WTC11 (cell line): ENCODE data around the gene UNC50. TPM values are rescaled to one million over a fixed set of nuclear protein-coding genes. Genes with fewer than 3 reads are reported as not detected.

Experiments
- ATAC-seq: fragments of 200-7000 bp; cut with Tn5 transposase; 2 replicates; pipeline ENCODE4 v1.10.0; 2021; ENCODE audit warnings: mild to moderate bottlenecking, moderate library complexity
- CTCF ChIA-PET: fragments of 300-600 bp; sonication (Branson Sonifier 250); formaldehyde crosslinking; loops from one replicate; lab custom pipeline; 2021; ENCODE audit warnings: antibody characterized with exemption; lab: Charles Lee
- POLR2A ChIA-PET: fragments of 350-600 bp; sonication (Branson Sonifier 250); formaldehyde crosslinking; loops from one replicate; lab custom pipeline; 2021; ENCODE audit warnings: antibody characterized with exemption; lab: Charles Lee
- DNase-seq: peaks from one replicate; pipeline ENCODE4 v3.0.0; 2021; ENCODE audit warnings: low spot score
- H3K27ac Mint-ChIP-seq: 2 replicates; pipeline ENCODE4 v1.8.0; 2021; ENCODE audit warnings: mixed read lengths
- H3K27me3 Mint-ChIP-seq: 2 replicates; pipeline ENCODE4 v1.8.0; 2021; ENCODE audit warnings: low read depth, mild to moderate bottlenecking, moderate library complexity, mixed read lengths
- H3K36me3 Mint-ChIP-seq: 2 replicates; pipeline ENCODE4 v1.8.0; 2021; ENCODE audit warnings: mixed read lengths
- H3K4me1 Mint-ChIP-seq: 2 replicates; pipeline ENCODE4 v1.8.0; 2022; ENCODE audit warnings: mixed read lengths
- H3K4me3 Mint-ChIP-seq: 2 replicates; pipeline ENCODE4 v1.8.0; 2021; ENCODE audit warnings: mild to moderate bottlenecking, moderate library complexity, mixed read lengths
- H3K9me3 Mint-ChIP-seq: 2 replicates; pipeline ENCODE4 v1.8.0; 2021; ENCODE audit warnings: mixed read lengths
- ATF1 ChIP-seq: sonication (generic); formaldehyde crosslinking; IDR thresholded peaks from 2 replicates; pipeline ENCODE4 v1.8.1; 2023; ENCODE audit warnings: mild to moderate bottlenecking, moderate library complexity, missing genetic modification reagents
- CBFB ChIP-seq: sonication (generic); formaldehyde crosslinking; IDR thresholded peaks from 2 replicates; pipeline ENCODE4 v1.8.1; 2022; ENCODE audit warnings: mild to moderate bottlenecking, low read depth, missing genetic modification reagents
- CDX4 ChIP-seq: fragments of 250-450 bp; sonication (Bioruptor Pico); IDR thresholded peaks from 2 replicates; pipeline ENCODE4 v1.9.0; 2021; ENCODE audit warnings: moderate library complexity, mild to moderate bottlenecking, inconsistent platforms, borderline replicate concordance
- CREM ChIP-seq: sonication (generic); formaldehyde crosslinking; IDR thresholded peaks from 2 replicates; pipeline ENCODE4 v1.8.1; 2022; ENCODE audit warnings: mild to moderate bottlenecking, missing genetic modification reagents, moderate library complexity
- E2F1 ChIP-seq: sonication (generic); formaldehyde crosslinking; IDR thresholded peaks from 2 replicates; pipeline ENCODE4 v1.8.0; 2022; ENCODE audit warnings: mild to moderate bottlenecking, missing genetic modification reagents
- E2F4 ChIP-seq: sonication (generic); formaldehyde crosslinking; IDR thresholded peaks from 2 replicates; pipeline ENCODE4 v1.8.1; 2022; ENCODE audit warnings: low read depth, mild to moderate bottlenecking, moderate library complexity, missing genetic modification reagents, borderline replicate concordance
- EMX1 ChIP-seq: fragments of 250-450 bp; sonication (Bioruptor Pico); IDR thresholded peaks from 2 replicates; pipeline ENCODE4 v1.8.0; 2021; ENCODE audit warnings: mild to moderate bottlenecking
- ERG ChIP-seq: fragments of 250-450 bp; sonication (Bioruptor Pico); IDR thresholded peaks from 2 replicates; pipeline ENCODE4 v1.8.0; 2021; ENCODE audit warnings: mild to moderate bottlenecking
- FOXP4 ChIP-seq: sonication (generic); formaldehyde crosslinking; IDR thresholded peaks from 2 replicates; pipeline ENCODE4 v1.8.0; 2022; ENCODE audit warnings: mild to moderate bottlenecking, missing genetic modification reagents
- HMGXB4 ChIP-seq: sonication (generic); formaldehyde crosslinking; IDR thresholded peaks from 2 replicates; pipeline ENCODE4 v1.8.1; 2023; ENCODE audit warnings: mild to moderate bottlenecking, moderate library complexity, missing genetic modification reagents
- JUN ChIP-seq: sonication (generic); formaldehyde crosslinking; IDR thresholded peaks from 2 replicates; pipeline ENCODE4 v1.8.0; 2023; ENCODE audit warnings: mild to moderate bottlenecking, missing genetic modification reagents
- MXD4 ChIP-seq: fragments of 250-450 bp; sonication (Bioruptor Pico); IDR thresholded peaks from 2 replicates; pipeline ENCODE4 v1.8.0; 2021; ENCODE audit warnings: mild to moderate bottlenecking, moderate library complexity, borderline replicate concordance
- SOX15 ChIP-seq: fragments of 250-450 bp; sonication (Bioruptor Pico); IDR thresholded peaks from 2 replicates; pipeline ENCODE4 v1.9.0; 2021; ENCODE audit warnings: mild to moderate bottlenecking
- SP1 ChIP-seq: sonication (generic); formaldehyde crosslinking; conservative IDR thresholded peaks from 2 replicates; pipeline ENCODE4 v1.8.1; 2022; ENCODE audit warnings: missing genetic modification reagents
- STAT6 ChIP-seq: sonication (generic); formaldehyde crosslinking; conservative IDR thresholded peaks from 2 replicates; pipeline ENCODE4 v1.8.1; 2023; ENCODE audit warnings: mild to moderate bottlenecking, low read depth, missing genetic modification reagents, moderate library complexity
- USF2 ChIP-seq: sonication (generic); formaldehyde crosslinking; IDR thresholded peaks from 2 replicates; pipeline ENCODE4 v1.8.1; 2023; ENCODE audit warnings: mild to moderate bottlenecking, missing genetic modification reagents, moderate library complexity
- ZMAT4 ChIP-seq: fragments of 250-450 bp; sonication (Bioruptor Pico); IDR thresholded peaks from 2 replicates; pipeline ENCODE4 v1.9.0; 2021; ENCODE audit warnings: mild to moderate bottlenecking
- ZNF219 ChIP-seq: sonication (generic); formaldehyde crosslinking; IDR thresholded peaks from 2 replicates; pipeline ENCODE4 v1.8.0; 2023; ENCODE audit warnings: missing genetic modification reagents, mild to moderate bottlenecking, borderline replicate concordance
- ZNF423 ChIP-seq: fragments of 250-450 bp; sonication (Bioruptor Pico); IDR thresholded peaks from 2 replicates; pipeline ENCODE4 v2.1.2; 2022; ENCODE audit warnings: mild to moderate bottlenecking, moderate library complexity
- total RNA-seq: library from RNA; stranded (reverse); gene quantifications from 3 replicates; pipeline ENCODE4 v1.2.3, GENCODE V29; 2021

UNC50 gene
- total RNA-seq, 1 experiment from 2014 or later = 26.7 TPM

- H3K36me3 Mint-ChIP-seq = peaks cover 9% of the 10 kb centered on the region; the same call in 1 of the 2 replicates
- no peak overlapping the region for H3K4me3 Mint-ChIP-seq
- H3K27me3 Mint-ChIP-seq = no peaks in the 10 kb centered on the region
- ChIA-PET CTCF (interaction anchor here (1.1 to 1.8 kb wide), 3 partner anchors 15 to 99 kb away, joined by 3 to 5 read pairs (median 5); no protein-coding TSS in a partner anchor), POLR2A (no interaction called here)
- TF ChIP-seq EMX1 (CRISPR knock-in tag) = no peak
- no peak for TF ChIP-seq ZNF423
- TF ChIP-seq STAT6 (CRISPR knock-in tag) = no peak
- TF ChIP-seq ATF1 = no peak
- TF ChIP-seq MXD4 (CRISPR knock-in tag) = no peak
- no peak for TF ChIP-seq FOXP4 (CRISPR knock-in tag)
- TF ChIP-seq USF2 (CRISPR knock-in tag) = no peak
- no peak for TF ChIP-seq ZMAT4 (CRISPR knock-in tag)
- no peak for TF ChIP-seq CREM (CRISPR knock-in tag)
- no peak for TF ChIP-seq SP1
- no peak for TF ChIP-seq CBFB (CRISPR knock-in tag)
- ATAC-seq (no peak), DNase-seq (no peak)
- H3K9me3 Mint-ChIP-seq = no peaks in the 10 kb centered on the region
- H3K4me1 Mint-ChIP-seq = no peaks in the 10 kb centered on the region
- H3K27ac Mint-ChIP-seq = no peak overlapping the region
These were observed 21.7 kb upstream of the UNC50 start for GRCh38 chr2:98586551-98587140.

- ChIA-PET POLR2A (no interaction called here), CTCF (interaction anchor here (1.8 kb wide), 1 partner anchor 12 kb away, joined by 8 read pairs; no protein-coding TSS in a partner anchor)
- no peak for DNase-seq
- TF ChIP-seq SOX15 (CRISPR knock-in tag) (no peak), USF2 (CRISPR knock-in tag) (no peak), JUN (CRISPR knock-in tag) (no peak), CDX4 (CRISPR knock-in tag) (no peak), E2F1 (CRISPR knock-in tag) (no peak), EMX1 (CRISPR knock-in tag) (no peak), HMGXB4 (CRISPR knock-in tag) (no peak), ZNF219 (no peak), ERG (CRISPR knock-in tag) (no peak), E2F4 (CRISPR knock-in tag) (no peak)
These were observed 19.4 kb upstream of the UNC50 start for GRCh38 chr2:98588880-98589431.

More at GRCh38 chr2:98588880-98589431, 19.4 kb upstream of the UNC50 start:
- H3K4me1 Mint-ChIP-seq = no peaks in the 10 kb centered on the region
- H3K36me3 Mint-ChIP-seq = peaks cover 6% of the 10 kb centered on the region
- H3K27me3 Mint-ChIP-seq = no peaks in the 10 kb centered on the region
- H3K27ac Mint-ChIP-seq = no peak overlapping the region
- H3K9me3 Mint-ChIP-seq = peaks cover 6% of the 10 kb centered on the region
- ATAC-seq = no peak
- H3K4me3 Mint-ChIP-seq = no peak overlapping the region
